Endothelial cell of umbilical vein (primary cell): ENCODE measurements around the gene SVOP.
"Not testable (repeated sequence)": the region's sequence is repeated elsewhere in the genome, so short reads cannot be mapped to it uniquely, and the experiment has no call there.

Experiments
- EZH2 ChIP-seq: IDR thresholded peaks from 2 replicates; pipeline ENCODE4 v1.6.1; 2012; ENCODE audit warnings: borderline replicate concordance, low read depth, mild to moderate bottlenecking, moderate library complexity, low read length, inconsistent platforms; ENCODE audit not compliant: severe bottlenecking
- JUN ChIP-seq: IDR thresholded peaks from 2 replicates; pipeline ENCODE4 v1.6.1; 2011; ENCODE audit warnings: borderline replicate concordance, low read depth; ENCODE audit not compliant: insufficient read length, insufficient read depth
- POLR2A ChIP-seq: IDR thresholded peaks from 2 replicates; pipeline ENCODE4 v1.6.1; 2012; ENCODE audit warnings: low read depth, mild to moderate bottlenecking, control low read depth, low read length
- POLR2AphosphoS5 ChIP-seq: IDR thresholded peaks from 2 replicates; pipeline ENCODE4 v1.6.1; 2012; ENCODE audit warnings: low read depth, mild to moderate bottlenecking, control low read depth, low read length, moderate library complexity; ENCODE audit not compliant: insufficient read depth
- TF ChIP-seq, protein P1 (sequence below), 2 donors: IDR thresholded peaks; 1 replicate in 1 of 2; 2 replicates in 1 of 2; pipeline ENCODE4 v1.5.1; 2011; ENCODE audit warnings: low read length in 2 of 2, mild to moderate bottlenecking in 2 of 2, moderate library complexity in 2 of 2, control low read depth in 1 of 2, inconsistent platforms in 1 of 2, low read depth in 1 of 2; ENCODE audit not compliant: insufficient read depth in 1 of 2; ENCODE audit errors: extremely low read depth in 1 of 2

DNA sequence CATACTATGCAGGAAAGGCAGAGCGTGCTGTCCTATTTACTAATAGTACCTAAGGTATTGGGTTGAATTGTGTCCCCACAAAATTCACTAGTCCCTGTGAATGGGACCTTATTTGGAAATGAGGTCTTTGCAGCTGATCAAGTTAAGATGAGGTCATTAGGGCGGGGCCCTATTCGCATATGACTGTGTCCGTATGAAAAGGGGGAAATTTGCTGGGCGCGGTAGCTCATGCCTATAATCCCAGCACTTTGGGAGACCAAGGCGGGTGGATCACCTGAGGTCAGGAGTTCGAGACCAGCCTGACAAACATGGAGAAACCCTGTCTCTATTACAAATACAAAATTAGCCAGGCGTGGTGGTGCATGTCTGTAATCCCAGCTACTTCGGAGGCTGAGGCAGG lies 154.8 kb downstream of the SVOP start:
- TF ChIP-seq POLR2A, JUN, POLR2AphosphoS5, EZH2: not testable (repeated sequence)
- TF ChIP-seq, protein P1, sequence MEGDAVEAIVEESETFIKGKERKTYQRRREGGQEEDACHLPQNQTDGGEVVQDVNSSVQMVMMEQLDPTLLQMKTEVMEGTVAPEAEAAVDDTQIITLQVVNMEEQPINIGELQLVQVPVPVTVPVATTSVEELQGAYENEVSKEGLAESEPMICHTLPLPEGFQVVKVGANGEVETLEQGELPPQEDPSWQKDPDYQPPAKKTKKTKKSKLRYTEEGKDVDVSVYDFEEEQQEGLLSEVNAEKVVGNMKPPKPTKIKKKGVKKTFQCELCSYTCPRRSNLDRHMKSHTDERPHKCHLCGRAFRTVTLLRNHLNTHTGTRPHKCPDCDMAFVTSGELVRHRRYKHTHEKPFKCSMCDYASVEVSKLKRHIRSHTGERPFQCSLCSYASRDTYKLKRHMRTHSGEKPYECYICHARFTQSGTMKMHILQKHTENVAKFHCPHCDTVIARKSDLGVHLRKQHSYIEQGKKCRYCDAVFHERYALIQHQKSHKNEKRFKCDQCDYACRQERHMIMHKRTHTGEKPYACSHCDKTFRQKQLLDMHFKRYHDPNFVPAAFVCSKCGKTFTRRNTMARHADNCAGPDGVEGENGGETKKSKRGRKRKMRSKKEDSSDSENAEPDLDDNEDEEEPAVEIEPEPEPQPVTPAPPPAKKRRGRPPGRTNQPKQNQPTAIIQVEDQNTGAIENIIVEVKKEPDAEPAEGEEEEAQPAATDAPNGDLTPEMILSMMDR (IDR thresholded peaks at IDR 0.05; ENCODE audit: extremely low read depth in 1 of 2, insufficient read depth in 1 of 2, low read depth in 1 of 2, low read length in 2 of 2) = not testable (repeated sequence)
